Endodermal cell (in vitro differentiated cells): Measurements from ENCODE around the gene TMEM183A. TPM values are rescaled to one million over a fixed set of nuclear protein-coding genes. Genes with fewer than 3 reads are reported as not detected.
"Not testable (repeated sequence)": the region's sequence is repeated elsewhere in the genome, so short reads cannot be mapped to it uniquely, and the experiment has no call there.

Experiments used
- DNase-seq: peaks from one replicate; pipeline ENCODE4 v3.0.0-alpha.2; 2017
- H3K27ac ChIP-seq: 2 replicates; pipeline ENCODE4 v1.5.1; 2013; ENCODE audit warnings: mild to moderate bottlenecking, low read depth, low read length, moderate library complexity
- H3K27me3 ChIP-seq: 2 replicates; pipeline ENCODE4 v1.6.1; 2013; ENCODE audit warnings: mild to moderate bottlenecking, low read length, moderate library complexity; ENCODE audit not compliant: insufficient read depth, control insufficient read depth, poor library complexity, severe bottlenecking
- H3K36me3 ChIP-seq: 2 replicates; pipeline ENCODE4 v1.7.0; 2013; ENCODE audit warnings: mild to moderate bottlenecking, low read length, moderate library complexity; ENCODE audit not compliant: control insufficient read depth, insufficient read depth
- H3K4me1 ChIP-seq: one replicate; pipeline ENCODE4 v1.7.0; 2013; ENCODE audit warnings: low read length; ENCODE audit not compliant: control insufficient read depth, insufficient read depth
- H3K4me3 ChIP-seq: 2 replicates; pipeline ENCODE4 v1.5.1; 2013; ENCODE audit warnings: mild to moderate bottlenecking, low read length, moderate library complexity
- H3K9ac ChIP-seq: 2 replicates; pipeline ENCODE4 v1.6.1; 2013; ENCODE audit warnings: mild to moderate bottlenecking, low read length, moderate library complexity; ENCODE audit not compliant: poor library complexity, severe bottlenecking; ENCODE audit errors: extremely low read depth
- H3K9me3 ChIP-seq: 2 replicates; pipeline ENCODE4 v1.6.1; 2013; ENCODE audit warnings: mild to moderate bottlenecking, low read length, moderate library complexity; ENCODE audit not compliant: control insufficient read depth
- H3K27ac Mint-ChIP-seq: 2 replicates; pipeline ENCODE4 v1.8.0; 2020; ENCODE audit warnings: mixed read lengths
- H3K27me3 Mint-ChIP-seq: 2 replicates; pipeline ENCODE4 v1.8.0; 2021; ENCODE audit warnings: mild to moderate bottlenecking, mixed read lengths; ENCODE audit not compliant: insufficient read depth
- H3K36me3 Mint-ChIP-seq: 2 replicates; pipeline ENCODE4 v1.8.0; 2020; ENCODE audit warnings: low read depth, mixed read lengths
- H3K4me1 Mint-ChIP-seq: 2 replicates; pipeline ENCODE4 v1.8.0; 2020; ENCODE audit warnings: mixed read lengths
- H3K4me3 Mint-ChIP-seq: 2 replicates; pipeline ENCODE4 v1.8.0; 2020; ENCODE audit warnings: mild to moderate bottlenecking, moderate library complexity, mixed read lengths
- H3K9me3 Mint-ChIP-seq: 2 replicates; pipeline ENCODE4 v1.8.0; 2020; ENCODE audit warnings: mild to moderate bottlenecking, mixed read lengths
- WGBS, 2 experiments: methylation state at CpG; one replicate each; pipeline versions ENCODE4 v1.1.5 to v1.1.7; 2013; ENCODE audit warnings: missing lambda C conversion rate in 2 of 2, mixed read lengths in 1 of 2; ENCODE audit not compliant: insufficient coverage in 1 of 2, insufficient read length in 1 of 2; 5-methylcytosine and 5-hydroxymethylcytosine counted together
- total RNA-seq, 2 donors: library from RNA; stranded (reverse); fragmentation: NEBNext Ultra II Directional in 1 of 2; extraction: Animal tissue kit (Norgen Biotek cat#: 25700) in 1 of 2; gene quantifications; 2 replicates in 1 of 2; 3 replicates in 1 of 2; pipeline ENCODE4 v1.2.1, GENCODE V29; 2021
- TF ChIP-seq, protein P1 (sequence below): fragments of 200-600 bp; sonication (generic); conservative IDR thresholded peaks from 2 replicates; pipeline ENCODE4 v1.5.0; 2021; ENCODE audit warnings: antibody characterized with exemption, mild to moderate bottlenecking

The TMEM183A gene
- total RNA-seq, 2 donors from 2014 or later, result 88.9 to 89.7 TPM

DNA sequence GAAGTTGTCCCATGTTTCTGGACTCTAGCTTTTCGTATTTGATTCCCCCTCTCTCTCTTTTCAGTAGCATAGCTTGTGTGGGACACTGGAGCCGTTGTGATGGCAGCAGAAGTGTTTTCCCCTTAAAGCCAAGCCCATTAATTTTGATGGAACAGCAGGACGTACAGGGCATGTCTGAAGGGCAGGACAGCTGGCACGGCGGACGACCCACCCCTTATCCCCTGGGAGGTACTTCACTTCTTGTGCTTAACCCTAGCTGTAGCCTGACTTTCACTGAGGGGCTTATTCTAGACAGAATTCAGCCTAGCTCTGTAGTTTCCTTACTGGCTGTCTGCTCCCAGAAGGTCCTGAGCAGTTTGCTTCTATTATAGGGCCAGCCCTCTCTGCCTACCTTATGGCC is 10.5 kb downstream of the TMEM183A start:
- DNase-seq, result no peak
- no peaks in the 10 kb centered on the region for H3K4me1 Mint-ChIP-seq
- H3K4me3 Mint-ChIP-seq, result no peak overlapping the region

DNA sequence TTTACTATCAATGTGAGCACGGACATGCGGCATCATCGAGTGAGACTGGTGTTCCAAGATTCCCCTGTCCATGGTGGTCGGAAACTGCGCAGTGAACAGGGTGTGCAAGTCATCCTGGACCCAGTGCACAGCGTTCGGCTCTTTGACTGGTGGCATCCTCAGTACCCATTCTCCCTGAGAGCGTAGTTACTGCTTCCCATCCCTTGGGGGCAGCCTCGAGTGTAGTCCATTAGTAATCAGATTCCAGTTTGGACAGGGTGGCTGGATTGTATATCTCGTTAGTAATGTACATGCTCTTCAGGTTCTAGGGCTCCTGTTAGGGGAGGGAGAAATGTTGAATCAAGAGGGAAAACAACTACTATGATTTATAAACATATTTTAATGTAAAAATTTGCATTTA is 15.7 kb downstream of the TMEM183A start:
- 83% methylated on average over 1 of the region's 10 CpGs; no CpG with 5 or more reads in 1 of the 2 experiments for WGBS, 2 experiments
- peaks cover 61% of the 10 kb centered on the region for H3K36me3 Mint-ChIP-seq
- not testable (repeated sequence) for H3K9ac ChIP-seq, DNase-seq, H3K4me3 ChIP-seq, H3K27ac Mint-ChIP-seq, H3K9me3 ChIP-seq, H3K4me3 Mint-ChIP-seq, H3K4me1 ChIP-seq, H3K9me3 Mint-ChIP-seq, H3K4me1 Mint-ChIP-seq, H3K27ac ChIP-seq
- H3K27me3 Mint-ChIP-seq, result peaks cover 15% of the 10 kb centered on the region
- Histone ChIP-seq H3K27me3 (peaks cover 13% of the 10 kb centered on the region), H3K36me3 (peaks cover 73% of the 10 kb centered on the region)

More for the DNA sequence above, 10.5 kb downstream of the TMEM183A start:
- Histone ChIP-seq H3K9me3 (peaks cover 24% of the 10 kb centered on the region), H3K9ac (no peak overlapping the region), H3K36me3 (peaks cover 92% of the 10 kb centered on the region), H3K27ac (no peak overlapping the region), H3K4me1 (no peaks in the 10 kb centered on the region), H3K4me3 (no peak overlapping the region), H3K27me3 (no peaks in the 10 kb centered on the region)
- peaks cover 89% of the 10 kb centered on the region for H3K36me3 Mint-ChIP-seq
- no peak overlapping the region for H3K27ac Mint-ChIP-seq
- H3K9me3 Mint-ChIP-seq, result no peaks in the 10 kb centered on the region
- no peaks in the 10 kb centered on the region for H3K27me3 Mint-ChIP-seq
- TF ChIP-seq, protein P1, sequence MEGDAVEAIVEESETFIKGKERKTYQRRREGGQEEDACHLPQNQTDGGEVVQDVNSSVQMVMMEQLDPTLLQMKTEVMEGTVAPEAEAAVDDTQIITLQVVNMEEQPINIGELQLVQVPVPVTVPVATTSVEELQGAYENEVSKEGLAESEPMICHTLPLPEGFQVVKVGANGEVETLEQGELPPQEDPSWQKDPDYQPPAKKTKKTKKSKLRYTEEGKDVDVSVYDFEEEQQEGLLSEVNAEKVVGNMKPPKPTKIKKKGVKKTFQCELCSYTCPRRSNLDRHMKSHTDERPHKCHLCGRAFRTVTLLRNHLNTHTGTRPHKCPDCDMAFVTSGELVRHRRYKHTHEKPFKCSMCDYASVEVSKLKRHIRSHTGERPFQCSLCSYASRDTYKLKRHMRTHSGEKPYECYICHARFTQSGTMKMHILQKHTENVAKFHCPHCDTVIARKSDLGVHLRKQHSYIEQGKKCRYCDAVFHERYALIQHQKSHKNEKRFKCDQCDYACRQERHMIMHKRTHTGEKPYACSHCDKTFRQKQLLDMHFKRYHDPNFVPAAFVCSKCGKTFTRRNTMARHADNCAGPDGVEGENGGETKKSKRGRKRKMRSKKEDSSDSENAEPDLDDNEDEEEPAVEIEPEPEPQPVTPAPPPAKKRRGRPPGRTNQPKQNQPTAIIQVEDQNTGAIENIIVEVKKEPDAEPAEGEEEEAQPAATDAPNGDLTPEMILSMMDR, result no peak
- WGBS, 2 experiments, result 94 to 98% methylated on average over 6 of the region's 6 CpGs

DNA sequence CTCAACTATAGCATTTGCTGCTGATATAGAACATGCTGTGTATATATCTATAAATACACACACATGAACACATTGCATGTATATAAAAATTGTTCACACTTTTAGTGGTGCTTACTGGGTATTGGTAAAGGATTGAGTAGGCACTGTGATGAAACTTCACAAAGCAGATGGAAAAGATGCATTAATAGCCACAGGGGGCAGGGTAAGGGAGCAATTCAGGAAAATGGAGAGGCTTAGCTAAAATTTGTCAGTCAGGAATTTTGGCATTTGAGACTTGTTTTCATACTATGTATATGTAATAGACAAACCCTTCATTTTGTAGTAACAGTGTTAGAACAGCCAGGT is 18.5 kb downstream of the TMEM183A start:
- Histone ChIP-seq H3K9ac (no peak overlapping the region), H3K27ac (no peak overlapping the region), H3K4me1 (peaks cover 4% of the 10 kb centered on the region), H3K9me3 (no peaks in the 10 kb centered on the region), H3K4me3 (no peak overlapping the region), H3K27me3 (peaks cover 21% of the 10 kb centered on the region), H3K36me3 (peaks cover 47% of the 10 kb centered on the region)
- Mint-ChIP-seq H3K9me3 (peaks cover 2% of the 10 kb centered on the region), H3K4me1 (peaks cover 15% of the 10 kb centered on the region), H3K27me3 (peaks cover 37% of the 10 kb centered on the region), H3K4me3 (no peak overlapping the region), H3K27ac (no peak overlapping the region), H3K36me3 (peaks cover 38% of the 10 kb centered on the region)
- no peak for DNase-seq
- TF ChIP-seq, protein P1, result no peak

DNA sequence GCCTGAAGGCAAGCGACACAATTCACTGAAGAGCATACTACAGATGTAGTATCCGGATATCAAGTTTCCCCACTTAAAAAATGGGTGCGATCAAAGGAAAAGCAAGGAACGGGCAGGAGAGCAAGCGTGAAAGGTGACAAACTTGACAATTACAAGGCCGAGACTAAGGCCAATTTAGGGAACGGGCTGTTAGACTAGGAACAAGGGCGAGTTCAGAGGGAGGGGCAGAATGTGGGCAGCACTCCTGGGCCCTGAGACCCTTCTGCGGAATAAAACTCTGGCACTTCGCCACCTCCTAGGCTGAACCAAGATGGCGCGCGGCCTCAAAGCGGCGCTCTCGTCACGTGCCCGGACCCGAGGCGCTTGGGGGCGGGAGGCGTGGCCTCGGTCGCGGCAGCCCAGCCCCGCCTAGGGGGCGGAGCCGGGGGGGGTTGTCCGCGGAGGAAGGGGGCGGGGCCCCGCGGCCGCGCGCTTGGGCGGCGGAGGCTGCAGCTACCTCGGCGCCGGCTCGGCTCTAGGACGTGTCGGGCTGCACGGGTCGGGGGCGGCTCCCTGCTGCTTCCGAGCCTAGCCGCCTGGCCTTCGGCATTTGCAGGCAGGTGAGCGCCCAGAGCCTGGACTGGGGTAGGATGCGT is 19.0 kb downstream of the TMEM183A start, which contains the start of gene PPFIA4:
PPFIA4 (plus strand) TSS at position 461 of the 635 bp plus-strand sequence. CDS start 12,518 bp downstream, outside the sequence.
- peaks cover 33% of the 10 kb centered on the region for H3K36me3 Mint-ChIP-seq
- Histone ChIP-seq H3K4me3 (peak within 1 kb of the TSS; percentile 88), H3K9ac (peak within 1 kb of the TSS; percentile 62), H3K9me3 (no peaks in the 10 kb centered on the region), H3K27me3 (peaks cover 21% of the 10 kb centered on the region), H3K36me3 (peaks cover 42% of the 10 kb centered on the region), H3K4me1 (peaks cover 4% of the 10 kb centered on the region), H3K27ac (no peak within 1 kb of the TSS)
- H3K27me3 Mint-ChIP-seq, result peaks cover 39% of the 10 kb centered on the region
- peak within 1 kb of the TSS; percentile 65 for H3K4me3 Mint-ChIP-seq
- WGBS, 2 experiments, result 13 to 32% methylated on average over 21 to 52 of the region's 52 CpGs
- TF ChIP-seq, protein P1, result no peak
- H3K9me3 Mint-ChIP-seq, result peaks cover 2% of the 10 kb centered on the region
- no peak within 1 kb of the TSS for H3K27ac Mint-ChIP-seq
- DNase-seq, result peak; percentile 97
- peaks cover 15% of the 10 kb centered on the region for H3K4me1 Mint-ChIP-seq
